ENCODE measurements around the gene RIC1. TPM values are rescaled to one million over a fixed set of nuclear protein-coding genes. Genes with fewer than 3 reads are reported as not detected.

RIC1 gene
- 7.7 TPM for polyA plus RNA-seq (2012; ENCODE audit: insufficient read length, low read depth)

GRCh38 chr9:5628530-5629311 lies at the start of gene RIC1:
Gene RIC1 (plus strand): TSS chr9:5629107. CDS start chr9:5629310, 203 bp downstream.
- TF ChIP-seq SIN3A (IDR thresholded peaks at IDR 0.05; ENCODE audit: borderline replicate concordance, insufficient read depth, low read length) (no peak), POLR2AphosphoS5 (IDR thresholded peaks at IDR 0.05; ENCODE audit: low read depth, low read length) (peak; percentile 93), REST (IDR thresholded peaks at IDR 0.05; ENCODE audit: insufficient read depth in 1 of 2, low read depth in 2 of 2, low read length in 2 of 2) (no peak), TAF1 (IDR thresholded peaks at IDR 0.05; ENCODE audit: borderline replicate concordance, insufficient read depth, low read length) (peak; percentile 61; the same call in 1 of the 2 replicates), FOXP2 (optimal IDR thresholded peaks at IDR 0.05; ENCODE audit: borderline replicate concordance, extremely low read depth, extremely low read length, insufficient read depth) (peak; percentile 57)

- TF ChIP-seq POLR2AphosphoS5 (IDR thresholded peaks at IDR 0.05; ENCODE audit: low read depth, low read length) (no peak), REST (IDR thresholded peaks at IDR 0.05; ENCODE audit: insufficient read depth in 1 of 2, low read depth in 2 of 2, low read length in 2 of 2) (no peak), TAF1 (IDR thresholded peaks at IDR 0.05; ENCODE audit: borderline replicate concordance, insufficient read depth, low read length) (no peak), FOXP2 (optimal IDR thresholded peaks at IDR 0.05; ENCODE audit: borderline replicate concordance, extremely low read depth, extremely low read length, insufficient read depth) (no peak)
These were observed 49.0 kb upstream of the RIC1 start for GRCh38 chr9:5579881-5580280.

- no peak for TF ChIP-seq TAF1 (IDR thresholded peaks at IDR 0.05; ENCODE audit: borderline replicate concordance, insufficient read depth, low read length)
- TF ChIP-seq SIN3A (IDR thresholded peaks at IDR 0.05; ENCODE audit: borderline replicate concordance, insufficient read depth, low read length) = no peak
- TF ChIP-seq POLR2AphosphoS5 (IDR thresholded peaks at IDR 0.05; ENCODE audit: low read depth, low read length) = no peak
- TF ChIP-seq FOXP2 (optimal IDR thresholded peaks at IDR 0.05; ENCODE audit: borderline replicate concordance, extremely low read depth, extremely low read length, insufficient read depth) = no peak
- TF ChIP-seq REST (IDR thresholded peaks at IDR 0.05; ENCODE audit: insufficient read depth in 1 of 2, low read depth in 2 of 2, low read length in 2 of 2) = no peak
These were observed 48.3 kb upstream of the RIC1 start for GRCh38 chr9:5580650-5581049.

- TF ChIP-seq TAF1 (IDR thresholded peaks at IDR 0.05; ENCODE audit: borderline replicate concordance, insufficient read depth, low read length) (no peak), SIN3A (IDR thresholded peaks at IDR 0.05; ENCODE audit: borderline replicate concordance, insufficient read depth, low read length) (no peak), POLR2AphosphoS5 (IDR thresholded peaks at IDR 0.05; ENCODE audit: low read depth, low read length) (no peak), FOXP2 (optimal IDR thresholded peaks at IDR 0.05; ENCODE audit: borderline replicate concordance, extremely low read depth, extremely low read length, insufficient read depth) (no peak), REST (IDR thresholded peaks at IDR 0.05; ENCODE audit: insufficient read depth in 1 of 2, low read depth in 2 of 2, low read length in 2 of 2) (no peak)
These were observed 46.1 kb upstream of the RIC1 start for GRCh38 chr9:5582835-5583195.

All from PFSK-1 (cell line).